HEK293T (cell line): Measurements from ENCODE around the gene CLOCK.

Experiments used
- CTCF ChIA-PET: fragments of 350-600 bp; formaldehyde crosslinking; extraction: SDS; loops from one replicate; lab custom pipeline; 2021; ENCODE audit warnings: antibody characterized with exemption, inconsistent platforms; lab: Yijun Ruan, JAX
- POLR2A ChIA-PET: fragments of 350-600 bp; formaldehyde crosslinking; extraction: SDS; loops from one replicate; lab custom pipeline; 2020; ENCODE audit warnings: antibody characterized with exemption, inconsistent platforms; lab: Yijun Ruan, JAX
- DNase-seq: peaks from one replicate; pipeline ENCODE4 v3.0.0; 2012; ENCODE audit warnings: mixed read lengths; ENCODE audit errors: extremely low spot score
- ARNT ChIP-seq: fragments of 450-650 bp; IDR thresholded peaks from 2 replicates; pipeline ENCODE4 v1.6.1; 2017; ENCODE audit warnings: mild to moderate bottlenecking
- BHLHE40 ChIP-seq: fragments of 450-650 bp; IDR thresholded peaks from 2 replicates; pipeline ENCODE4 v1.6.1; 2016; ENCODE audit warnings: mild to moderate bottlenecking, moderate library complexity, borderline replicate concordance
- CTBP1 ChIP-seq: fragments of 450-650 bp; IDR thresholded peaks from 2 replicates; pipeline ENCODE4 v1.6.1; 2016; ENCODE audit warnings: borderline replicate concordance
- ELF4 ChIP-seq: fragments of 450-650 bp; IDR thresholded peaks from 2 replicates; pipeline ENCODE4 v1.6.1; 2017; ENCODE audit warnings: antibody characterized with exemption
- FOXA1 ChIP-seq: fragments of 450-650 bp; IDR thresholded peaks from 2 replicates; pipeline ENCODE4 v1.6.1; 2016; ENCODE audit warnings: mild to moderate bottlenecking
- FOXK2 ChIP-seq: fragments of 450-650 bp; IDR thresholded peaks from 2 replicates; pipeline ENCODE4 v1.6.1; 2016; ENCODE audit warnings: mild to moderate bottlenecking
- FOXM1 ChIP-seq: fragments of 450-650 bp; IDR thresholded peaks from 2 replicates; pipeline ENCODE4 v1.6.1; 2017; ENCODE audit warnings: mild to moderate bottlenecking, borderline replicate concordance
- HDGF ChIP-seq: fragments of 450-650 bp; IDR thresholded peaks from 2 replicates; pipeline ENCODE4 v1.6.1; 2017; ENCODE audit warnings: antibody characterized with exemption, borderline replicate concordance
- L3MBTL2 ChIP-seq: fragments of 450-650 bp; conservative IDR thresholded peaks from 2 replicates; pipeline ENCODE4 v1.6.1; 2016; ENCODE audit warnings: mild to moderate bottlenecking
- LEF1 ChIP-seq: fragments of 450-650 bp; IDR thresholded peaks from 2 replicates; pipeline ENCODE4 v1.6.1; 2017; ENCODE audit warnings: mild to moderate bottlenecking, borderline replicate concordance
- NFRKB ChIP-seq: fragments of 450-650 bp; IDR thresholded peaks from 2 replicates; pipeline ENCODE4 v1.6.1; 2016; ENCODE audit warnings: mild to moderate bottlenecking, moderate library complexity
- PKNOX1 ChIP-seq: fragments of 450-650 bp; IDR thresholded peaks from 2 replicates; pipeline ENCODE4 v1.6.1; 2016
- SP1 ChIP-seq: fragments of 450-650 bp; IDR thresholded peaks from 2 replicates; pipeline ENCODE4 v1.6.1; 2017
- SUZ12 ChIP-seq: fragments of 450-650 bp; IDR thresholded peaks from 2 replicates; pipeline ENCODE4 v1.6.1; 2016; ENCODE audit warnings: mild to moderate bottlenecking
- TARDBP ChIP-seq: fragments of 450-650 bp; IDR thresholded peaks from 2 replicates; pipeline ENCODE4 v1.6.1; 2016
- ZNF384 ChIP-seq: fragments of 450-650 bp; IDR thresholded peaks from 2 replicates; pipeline ENCODE4 v1.6.1; 2016

Gene CLOCK

GRCh38 chr4:55538531-55538930 is 8.2 kb downstream of the CLOCK start:
- CTCF ChIA-PET: no interaction called here
- no peak for TF ChIP-seq PKNOX1
- no peak for TF ChIP-seq FOXM1
- TF ChIP-seq ARNT: no peak
- TF ChIP-seq TARDBP: no peak
- TF ChIP-seq HDGF: no peak
- TF ChIP-seq FOXK2: no peak
- TF ChIP-seq NFRKB: no peak
- no peak for TF ChIP-seq LEF1
- TF ChIP-seq CTBP1: no peak
- TF ChIP-seq SP1: no peak
- no peak for TF ChIP-seq ELF4
- no peak for TF ChIP-seq FOXA1
- no peak for TF ChIP-seq SUZ12
- no peak for DNase-seq
- POLR2A ChIA-PET: no interaction called here

GRCh38 chr4:55534306-55534705 is 12.4 kb downstream of the CLOCK start:
- DNase-seq: no peak
- ChIA-PET CTCF (no interaction called here), POLR2A (no interaction called here)
- no peak for TF ChIP-seq SP1
- TF ChIP-seq ELF4: no peak
- TF ChIP-seq FOXM1: no peak
- TF ChIP-seq LEF1: no peak
- no peak for TF ChIP-seq SUZ12
- no peak for TF ChIP-seq FOXA1
- TF ChIP-seq FOXK2: no peak
- no peak for TF ChIP-seq BHLHE40
- TF ChIP-seq TARDBP: no peak
- TF ChIP-seq ARNT: no peak
- no peak for TF ChIP-seq L3MBTL2
- no peak for TF ChIP-seq HDGF
- no peak for TF ChIP-seq NFRKB
- no peak for TF ChIP-seq PKNOX1
- TF ChIP-seq CTBP1: no peak
- TF ChIP-seq ZNF384: no peak

- DNase-seq: no peak
- ChIA-PET CTCF (no interaction called here), POLR2A (interaction anchor here (1.2 to 1.3 kb wide), 2 partner anchors 12 to 16 kb away, joined by 3 to 4 read pairs; no protein-coding TSS in a partner anchor)
- no peak for TF ChIP-seq CTBP1
- no peak for TF ChIP-seq L3MBTL2
- no peak for TF ChIP-seq HDGF
- no peak for TF ChIP-seq ELF4
- no peak for TF ChIP-seq TARDBP
- no peak for TF ChIP-seq ARNT
- TF ChIP-seq PKNOX1: no peak
- TF ChIP-seq SP1: no peak
These were observed 16.0 kb downstream of the CLOCK start for GRCh38 chr4:55530691-55531090.

- POLR2A ChIA-PET: interaction anchor here (1.2 kb wide), 2 partner anchors 13 to 15 kb away, joined by 3 read pairs; no protein-coding TSS in a partner anchor
- DNase-seq: no peak
- CTCF ChIA-PET: no interaction called here
- TF ChIP-seq LEF1 (no peak), ARNT (no peak), L3MBTL2 (no peak), PKNOX1 (no peak), TARDBP (no peak), FOXK2 (no peak), CTBP1 (no peak), FOXM1 (no peak), SUZ12 (no peak), FOXA1 (no peak), ELF4 (no peak), SP1 (no peak), NFRKB (no peak), BHLHE40 (no peak), ZNF384 (no peak), HDGF (no peak)
These were observed 16.5 kb downstream of the CLOCK start for GRCh38 chr4:55530167-55530566.

- TF ChIP-seq NFRKB (no peak), SUZ12 (no peak), ARNT (no peak), ELF4 (no peak), FOXA1 (no peak), L3MBTL2 (no peak), HDGF (no peak), SP1 (no peak), FOXM1 (no peak), FOXK2 (no peak)
- ChIA-PET CTCF (interaction anchor here (1.1 kb wide), 1 partner anchor 18 kb away, joined by 3 read pairs; the partner anchor contains the start of gene CLOCK), POLR2A (no interaction called here)
- DNase-seq: no peak
These were observed 18.2 kb downstream of the CLOCK start for GRCh38 chr4:55528491-55528890.
